Endodermal cell (in vitro differentiated cells): ENCODE results near the gene PRSS57. TPM values are rescaled to one million over a fixed set of nuclear protein-coding genes. Genes with fewer than 3 reads are reported as not detected.

Experiments
- DNase-seq: peaks from one replicate; pipeline ENCODE4 v3.0.0-alpha.2; 2017
- H3K27ac ChIP-seq: 2 replicates; pipeline ENCODE4 v1.5.1; 2013; ENCODE audit warnings: mild to moderate bottlenecking, low read depth, low read length, moderate library complexity
- H3K27me3 ChIP-seq: 2 replicates; pipeline ENCODE4 v1.6.1; 2013; ENCODE audit warnings: mild to moderate bottlenecking, low read length, moderate library complexity; ENCODE audit not compliant: insufficient read depth, control insufficient read depth, poor library complexity, severe bottlenecking
- H3K36me3 ChIP-seq: 2 replicates; pipeline ENCODE4 v1.7.0; 2013; ENCODE audit warnings: mild to moderate bottlenecking, low read length, moderate library complexity; ENCODE audit not compliant: control insufficient read depth, insufficient read depth
- H3K4me1 ChIP-seq: one replicate; pipeline ENCODE4 v1.7.0; 2013; ENCODE audit warnings: low read length; ENCODE audit not compliant: control insufficient read depth, insufficient read depth
- H3K4me3 ChIP-seq: 2 replicates; pipeline ENCODE4 v1.5.1; 2013; ENCODE audit warnings: mild to moderate bottlenecking, low read length, moderate library complexity
- H3K9ac ChIP-seq: 2 replicates; pipeline ENCODE4 v1.6.1; 2013; ENCODE audit warnings: mild to moderate bottlenecking, low read length, moderate library complexity; ENCODE audit not compliant: poor library complexity, severe bottlenecking; ENCODE audit errors: extremely low read depth
- H3K9me3 ChIP-seq: 2 replicates; pipeline ENCODE4 v1.6.1; 2013; ENCODE audit warnings: mild to moderate bottlenecking, low read length, moderate library complexity; ENCODE audit not compliant: control insufficient read depth
- H3K27ac Mint-ChIP-seq: 2 replicates; pipeline ENCODE4 v1.8.0; 2020; ENCODE audit warnings: mixed read lengths
- H3K27me3 Mint-ChIP-seq: 2 replicates; pipeline ENCODE4 v1.8.0; 2021; ENCODE audit warnings: mild to moderate bottlenecking, mixed read lengths; ENCODE audit not compliant: insufficient read depth
- H3K36me3 Mint-ChIP-seq: 2 replicates; pipeline ENCODE4 v1.8.0; 2020; ENCODE audit warnings: low read depth, mixed read lengths
- H3K4me1 Mint-ChIP-seq: 2 replicates; pipeline ENCODE4 v1.8.0; 2020; ENCODE audit warnings: mixed read lengths
- H3K4me3 Mint-ChIP-seq: 2 replicates; pipeline ENCODE4 v1.8.0; 2020; ENCODE audit warnings: mild to moderate bottlenecking, moderate library complexity, mixed read lengths
- H3K9me3 Mint-ChIP-seq: 2 replicates; pipeline ENCODE4 v1.8.0; 2020; ENCODE audit warnings: mild to moderate bottlenecking, mixed read lengths
- WGBS, 2 experiments: methylation state at CpG; one replicate each; pipeline versions ENCODE4 v1.1.5 to v1.1.7; 2013; ENCODE audit warnings: missing lambda C conversion rate in 2 of 2, mixed read lengths in 1 of 2; ENCODE audit not compliant: insufficient coverage in 1 of 2, insufficient read length in 1 of 2; 5-methylcytosine and 5-hydroxymethylcytosine counted together
- total RNA-seq, 2 donors: library from RNA; stranded (reverse); fragmentation: NEBNext Ultra II Directional in 1 of 2; extraction: Animal tissue kit (Norgen Biotek cat#: 25700) in 1 of 2; gene quantifications; 2 replicates in 1 of 2; 3 replicates in 1 of 2; pipeline ENCODE4 v1.2.1, GENCODE V29; 2021
- TF ChIP-seq, protein P1 (sequence below): fragments of 200-600 bp; sonication (generic); conservative IDR thresholded peaks from 2 replicates; pipeline ENCODE4 v1.5.0; 2021; ENCODE audit warnings: antibody characterized with exemption, mild to moderate bottlenecking

Gene PRSS57
- total RNA-seq, 2 donors from 2014 or later, result not detected

DNA sequence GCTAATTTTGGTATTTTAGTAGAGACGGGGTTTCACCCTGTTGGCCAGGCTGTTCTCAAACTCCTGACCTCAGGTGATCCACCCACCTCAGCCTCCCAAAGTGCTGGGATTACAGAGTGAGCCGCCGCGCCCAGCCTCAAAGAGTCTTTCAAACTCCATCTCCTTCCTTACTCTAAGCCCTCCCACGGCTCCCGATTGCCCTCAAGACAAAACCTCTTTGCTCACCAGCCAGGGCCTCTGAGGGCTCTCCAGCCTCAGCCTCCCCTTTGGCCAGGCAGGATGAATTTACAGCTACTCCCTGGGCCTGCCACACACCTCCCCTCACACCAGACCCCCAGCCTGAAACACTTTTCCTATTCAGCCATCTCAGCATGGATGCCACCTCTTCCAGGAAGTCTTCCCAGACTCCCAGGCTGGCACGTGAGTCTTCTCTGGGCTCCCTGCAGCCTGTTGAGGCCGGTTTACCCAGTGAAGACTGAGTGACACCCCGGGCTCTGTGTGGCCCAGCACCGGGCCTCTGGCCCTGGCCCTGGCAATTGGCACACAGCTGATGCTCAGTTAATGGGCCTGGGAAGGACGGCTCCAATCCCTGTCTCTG, 7.6 kb downstream of the PRSS57 start:
- Histone ChIP-seq H3K27ac (no peak overlapping the region), H3K4me1 (no peaks in the 10 kb centered on the region), H3K27me3 (no peaks in the 10 kb centered on the region), H3K36me3 (no peaks in the 10 kb centered on the region), H3K9me3 (no peaks in the 10 kb centered on the region), H3K4me3 (no peak overlapping the region), H3K9ac (no peak overlapping the region)
- H3K27me3 Mint-ChIP-seq, result peaks cover 4% of the 10 kb centered on the region
- no peak for DNase-seq
- no peaks in the 10 kb centered on the region for H3K36me3 Mint-ChIP-seq
- H3K9me3 Mint-ChIP-seq, result no peaks in the 10 kb centered on the region
- no peaks in the 10 kb centered on the region for H3K4me1 Mint-ChIP-seq
- TF ChIP-seq, protein P1, sequence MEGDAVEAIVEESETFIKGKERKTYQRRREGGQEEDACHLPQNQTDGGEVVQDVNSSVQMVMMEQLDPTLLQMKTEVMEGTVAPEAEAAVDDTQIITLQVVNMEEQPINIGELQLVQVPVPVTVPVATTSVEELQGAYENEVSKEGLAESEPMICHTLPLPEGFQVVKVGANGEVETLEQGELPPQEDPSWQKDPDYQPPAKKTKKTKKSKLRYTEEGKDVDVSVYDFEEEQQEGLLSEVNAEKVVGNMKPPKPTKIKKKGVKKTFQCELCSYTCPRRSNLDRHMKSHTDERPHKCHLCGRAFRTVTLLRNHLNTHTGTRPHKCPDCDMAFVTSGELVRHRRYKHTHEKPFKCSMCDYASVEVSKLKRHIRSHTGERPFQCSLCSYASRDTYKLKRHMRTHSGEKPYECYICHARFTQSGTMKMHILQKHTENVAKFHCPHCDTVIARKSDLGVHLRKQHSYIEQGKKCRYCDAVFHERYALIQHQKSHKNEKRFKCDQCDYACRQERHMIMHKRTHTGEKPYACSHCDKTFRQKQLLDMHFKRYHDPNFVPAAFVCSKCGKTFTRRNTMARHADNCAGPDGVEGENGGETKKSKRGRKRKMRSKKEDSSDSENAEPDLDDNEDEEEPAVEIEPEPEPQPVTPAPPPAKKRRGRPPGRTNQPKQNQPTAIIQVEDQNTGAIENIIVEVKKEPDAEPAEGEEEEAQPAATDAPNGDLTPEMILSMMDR, result no peak
- no peak overlapping the region for H3K27ac Mint-ChIP-seq
- H3K4me3 Mint-ChIP-seq, result no peak overlapping the region
- WGBS, 2 experiments, result 85 to 88% methylated on average over 10 to 11 of the region's 11 CpGs

DNA sequence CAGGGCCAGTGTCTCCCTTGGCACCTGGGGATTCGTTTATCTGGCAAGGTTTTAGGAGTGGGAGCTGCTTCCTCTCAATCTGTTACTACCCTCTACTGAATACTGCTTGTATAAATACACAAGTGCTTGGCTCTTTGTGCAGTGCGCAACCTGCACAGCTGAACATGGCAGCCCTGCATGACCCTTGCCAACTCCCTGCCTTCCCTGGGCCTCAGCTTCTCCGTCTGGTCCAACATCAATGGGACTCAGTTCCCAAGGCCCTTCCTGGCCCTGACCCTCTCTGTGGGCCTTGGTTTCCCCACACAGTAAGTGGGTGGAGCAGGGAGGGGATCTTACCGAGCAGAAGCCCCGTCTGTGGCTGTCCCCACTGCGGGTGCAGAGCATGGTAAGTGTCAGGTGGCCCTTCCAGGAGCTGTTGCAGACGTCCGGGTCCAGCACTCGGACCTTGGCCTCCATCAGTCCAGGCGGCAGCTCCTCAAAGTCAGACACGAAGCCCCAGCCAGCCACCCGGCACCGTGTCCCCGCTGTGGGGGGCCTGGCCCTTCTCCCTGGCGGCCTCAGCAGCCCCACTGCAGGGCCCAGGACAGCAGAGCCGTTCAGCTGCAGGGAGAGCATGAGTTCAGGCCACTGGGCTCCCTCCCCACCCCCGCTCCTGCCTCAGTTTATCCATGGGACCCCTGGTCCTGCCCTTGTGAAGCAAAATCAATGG, 8.5 kb downstream of the PRSS57 start:
- TF ChIP-seq, protein P1, result no peak
- H3K36me3 Mint-ChIP-seq, result no peaks in the 10 kb centered on the region
- Histone ChIP-seq H3K4me3 (no peak overlapping the region), H3K4me1 (no peaks in the 10 kb centered on the region), H3K9me3 (no peaks in the 10 kb centered on the region), H3K36me3 (no peaks in the 10 kb centered on the region), H3K27ac (no peak overlapping the region), H3K9ac (no peak overlapping the region), H3K27me3 (no peaks in the 10 kb centered on the region)
- H3K4me3 Mint-ChIP-seq, result no peak overlapping the region
- no peaks in the 10 kb centered on the region for H3K4me1 Mint-ChIP-seq
- peaks cover 4% of the 10 kb centered on the region for H3K27me3 Mint-ChIP-seq
- DNase-seq, result no peak
- H3K9me3 Mint-ChIP-seq, result no peaks in the 10 kb centered on the region
- 85 to 95% methylated on average over 11 to 17 of the region's 17 CpGs for WGBS, 2 experiments
- H3K27ac Mint-ChIP-seq, result no peak overlapping the region

DNA sequence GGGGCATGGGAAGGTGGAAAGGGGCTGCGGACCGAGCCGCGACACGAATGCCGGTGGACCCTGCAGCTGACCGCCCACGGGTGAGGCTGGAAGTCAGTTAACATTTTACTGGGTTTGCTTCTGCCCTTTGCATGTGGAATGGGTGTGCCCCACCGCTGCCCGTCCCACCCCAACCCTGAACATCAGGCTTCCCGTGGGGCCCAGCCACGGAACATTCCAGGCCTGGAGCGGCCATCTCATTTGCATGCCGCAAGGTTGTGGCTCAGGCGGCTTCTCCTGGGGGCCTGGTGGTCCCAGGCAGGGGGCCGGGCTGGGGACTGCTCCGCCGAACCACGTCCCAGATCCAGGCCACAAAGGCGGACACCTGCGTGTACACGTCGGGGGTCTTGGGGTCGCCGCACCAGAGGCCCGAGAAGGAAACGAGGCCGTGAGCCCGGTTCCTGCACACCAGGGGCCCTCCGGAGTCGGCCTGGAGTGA, 9.8 kb downstream of the PRSS57 start:
- Mint-ChIP-seq H3K27ac (no peak overlapping the region), H3K4me1 (peaks cover 1% of the 10 kb centered on the region), H3K27me3 (peaks cover 4% of the 10 kb centered on the region), H3K4me3 (no peak overlapping the region), H3K36me3 (no peaks in the 10 kb centered on the region), H3K9me3 (no peaks in the 10 kb centered on the region)
- H3K27ac ChIP-seq, result no peak overlapping the region
- H3K4me3 ChIP-seq, result no peak overlapping the region
- H3K4me1 ChIP-seq, result no peaks in the 10 kb centered on the region
- no peaks in the 10 kb centered on the region for H3K9me3 ChIP-seq
- peak; percentile 45 for DNase-seq
- H3K36me3 ChIP-seq, result no peaks in the 10 kb centered on the region
- 90 to 93% methylated on average over 16 to 31 of the region's 31 CpGs for WGBS, 2 experiments
- no peaks in the 10 kb centered on the region for H3K27me3 ChIP-seq
- TF ChIP-seq, protein P1, result no peak
- H3K9ac ChIP-seq, result no peak overlapping the region
